Measurements from ENCODE around the gene NDUFS7. TPM values are rescaled to one million over a fixed set of nuclear protein-coding genes. Genes with fewer than 3 reads are reported as not detected.

Gene NDUFS7
- total RNA-seq, 6 donors from 2014 or later, result 38.8 to 121 (median 100) TPM

- 73 to 87% methylated on average over 3 to 17 of the region's 17 CpGs for WGBS, 2 donors
- Histone ChIP-seq H3K4me3 (no peak overlapping the region), H3K27me3 (no peaks in the 10 kb centered on the region), H3K4me1 (peaks cover 0 to 8% (median 4%) of the 10 kb centered on the region in 4 donors), H3K9me3 (no peaks in the 10 kb centered on the region), H3K27ac (no peak overlapping the region), H3K36me3 (peaks cover 16 to 65% (median 53%) of the 10 kb centered on the region in 4 donors)
- DNase-seq, result no peak
- TF ChIP-seq POLR2AphosphoS5 (IDR thresholded peaks at IDR 0.05) (no peak), EP300 (IDR thresholded peaks at IDR 0.05) (no peak), CTCF (IDR thresholded peaks at IDR 0.05) (no peak), POLR2A (IDR thresholded peaks at IDR 0.05) (no peak)
- no peak for ATAC-seq (ENCODE audit: low FRiP score in 2 of 2)
These were observed 10.1 kb downstream of the NDUFS7 start for GRCh38 chr19:1393841-1394240.

GRCh38 chr19:1394252-1395193 lies 10.8 kb downstream of the NDUFS7 start:
- DNase-seq, result peak in 1 of 2 donors; percentile 73
- peaks cover 16 to 58% (median 47%) of the 10 kb centered on the region in 4 donors for H3K36me3 ChIP-seq
- no peaks in the 10 kb centered on the region for H3K27me3 ChIP-seq
- H3K9me3 ChIP-seq, result no peaks in the 10 kb centered on the region
- H3K27ac ChIP-seq, result no peak overlapping the region
- peaks cover 0 to 8% (median 4%) of the 10 kb centered on the region in 4 donors for H3K4me1 ChIP-seq
- ATAC-seq (ENCODE audit: low FRiP score in 2 of 2), result no peak
- 78 to 87% methylated on average over 30 to 39 of the region's 43 CpGs for WGBS, 2 donors
- TF ChIP-seq POLR2A (IDR thresholded peaks at IDR 0.05) (no peak), EP300 (IDR thresholded peaks at IDR 0.05) (no peak), CTCF (IDR thresholded peaks at IDR 0.05) (no peak), POLR2AphosphoS5 (IDR thresholded peaks at IDR 0.05) (no peak)
- H3K4me3 ChIP-seq, result no peak overlapping the region

GRCh38 chr19:1395194-1396018 lies 11.7 kb downstream of the NDUFS7 start:
- no peak overlapping the region for H3K4me3 ChIP-seq
- DNase-seq, result peak in 1 of 2 donors; percentile 84
- peaks cover 0 to 5% (median 0%) of the 10 kb centered on the region in 4 donors for H3K27me3 ChIP-seq
- H3K36me3 ChIP-seq, result peaks cover 13 to 50% (median 40%) of the 10 kb centered on the region in 4 donors
- no peak for ATAC-seq (ENCODE audit: low FRiP score in 2 of 2)
- H3K9me3 ChIP-seq, result no peaks in the 10 kb centered on the region
- 89 to 90% methylated on average over 14 to 44 of the region's 52 CpGs for WGBS, 2 donors
- no peak overlapping the region for H3K27ac ChIP-seq
- peaks cover 2 to 17% (median 8%) of the 10 kb centered on the region in 4 donors for H3K4me1 ChIP-seq
- TF ChIP-seq CTCF (IDR thresholded peaks at IDR 0.05), result no peak
- TF ChIP-seq POLR2AphosphoS5 (IDR thresholded peaks at IDR 0.05), result no peak
- TF ChIP-seq POLR2A (IDR thresholded peaks at IDR 0.05), result no peak
- no peak for TF ChIP-seq EP300 (IDR thresholded peaks at IDR 0.05)

GRCh38 chr19:1396019-1396767 lies 12.5 kb downstream of the NDUFS7 start:
- no peak for TF ChIP-seq EP300 (IDR thresholded peaks at IDR 0.05)
- no peak for TF ChIP-seq CTCF (IDR thresholded peaks at IDR 0.05)
- TF ChIP-seq POLR2AphosphoS5 (IDR thresholded peaks at IDR 0.05), result no peak
- TF ChIP-seq POLR2A (IDR thresholded peaks at IDR 0.05), result no peak
- DNase-seq, result no peak
- H3K36me3 ChIP-seq, result peaks cover 5 to 42% (median 32%) of the 10 kb centered on the region in 4 donors
- H3K27me3 ChIP-seq, result peaks cover 0 to 11% (median 4%) of the 10 kb centered on the region in 4 donors
- peak in 1 of 2 donors; percentile 10 for ATAC-seq (ENCODE audit: low FRiP score in 2 of 2)
- no peak overlapping the region for H3K4me3 ChIP-seq
- H3K27ac ChIP-seq, result no peak overlapping the region
- no peaks in the 10 kb centered on the region for H3K9me3 ChIP-seq
- peaks cover 10 to 25% (median 15%) of the 10 kb centered on the region in 4 donors for H3K4me1 ChIP-seq
- WGBS, 2 donors, result 54 to 55% methylated on average over 19 to 24 of the region's 25 CpGs
